ENCODE data around the gene LRP8.

LRP8 gene

GRCh38 chr1:53375440-53375839 lies 47.6 kb upstream of the LRP8 start:
- H3K9ac ChIP-seq (ENCODE audit: low read length), result no peak overlapping the region
- no peak overlapping the region for H2BK5ac ChIP-seq (ENCODE audit: low read depth, low read length, poor library complexity)
- H2BK120ac ChIP-seq (ENCODE audit: insufficient read depth, low read length, poor library complexity), result no peak overlapping the region
- no peaks in the 10 kb centered on the region for H3K79me2 ChIP-seq (ENCODE audit: control insufficient read depth, insufficient read depth, low read length, poor library complexity)
- no peak overlapping the region for H2BK12ac ChIP-seq (ENCODE audit: low read length)
- H4K91ac ChIP-seq (ENCODE audit: low read depth, low read length), result no peak overlapping the region
- no peak overlapping the region for H3K27ac ChIP-seq (ENCODE audit: low read depth, low read length)
- no peak overlapping the region for H3K4ac ChIP-seq (ENCODE audit: low read depth, low read length)
- no peak overlapping the region for H3K4me2 ChIP-seq (ENCODE audit: low read length)
- H3K18ac ChIP-seq (ENCODE audit: low read length), result no peak overlapping the region
- H2AK5ac ChIP-seq (ENCODE audit: low read length), result no peak overlapping the region
- no peak overlapping the region for H4K8ac ChIP-seq (ENCODE audit: low read depth, low read length)
- H3K14ac ChIP-seq (ENCODE audit: low read length), result no peak overlapping the region
- H3K4me1 ChIP-seq (ENCODE audit: control insufficient read depth in 1 of 2, insufficient read depth in 2 of 2, low read length in 2 of 2), result no peaks in the 10 kb centered on the region
- H3K9me3 ChIP-seq (ENCODE audit: insufficient read depth, low read depth, low read length), result peaks cover 1% of the 10 kb centered on the region
- no peaks in the 10 kb centered on the region for H3K27me3 ChIP-seq (ENCODE audit: insufficient read depth, low read length)
- H4K12ac ChIP-seq (ENCODE audit: low read depth, low read length), result no peak overlapping the region
- H3K23ac ChIP-seq (ENCODE audit: low read length), result no peak overlapping the region
- no CpG with 5 or more reads among the region's 13 CpGs for WGBS (ENCODE audit: extremely low coverage, insufficient coverage, insufficient read length)
- no peak overlapping the region for H2AFZ ChIP-seq (ENCODE audit: insufficient read depth, low read length, poor library complexity)
- H3K4me3 ChIP-seq (ENCODE audit: low read depth, low read length), result no peak overlapping the region
- no peaks in the 10 kb centered on the region for H3K36me3 ChIP-seq (ENCODE audit: control insufficient read depth in 1 of 2, insufficient read depth in 2 of 2, low read length in 2 of 2)
- H3K79me1 ChIP-seq (ENCODE audit: low read length), result no peaks in the 10 kb centered on the region
- DNase-seq, result no peak

GRCh38 chr1:53373246-53373645 lies 45.4 kb upstream of the LRP8 start:
- H4K91ac ChIP-seq (ENCODE audit: low read depth, low read length), result no peak overlapping the region
- H3K79me2 ChIP-seq (ENCODE audit: control insufficient read depth, insufficient read depth, low read length, poor library complexity), result no peaks in the 10 kb centered on the region
- no CpG with 5 or more reads among the region's 11 CpGs for WGBS (ENCODE audit: extremely low coverage, insufficient coverage, insufficient read length)
- no peak overlapping the region for H2BK12ac ChIP-seq (ENCODE audit: low read length)
- no peak overlapping the region for H3K23ac ChIP-seq (ENCODE audit: low read length)
- no peaks in the 10 kb centered on the region for H3K36me3 ChIP-seq (ENCODE audit: control insufficient read depth in 1 of 2, insufficient read depth in 2 of 2, low read length in 2 of 2)
- no peaks in the 10 kb centered on the region for H3K79me1 ChIP-seq (ENCODE audit: low read length)
- H3K18ac ChIP-seq (ENCODE audit: low read length), result no peak overlapping the region
- no peak overlapping the region for H3K9ac ChIP-seq (ENCODE audit: low read length)
- H4K8ac ChIP-seq (ENCODE audit: low read depth, low read length), result no peak overlapping the region
- no peak overlapping the region for H2BK120ac ChIP-seq (ENCODE audit: insufficient read depth, low read length, poor library complexity)
- H3K4me3 ChIP-seq (ENCODE audit: low read depth, low read length), result no peak overlapping the region
- H2BK5ac ChIP-seq (ENCODE audit: low read depth, low read length, poor library complexity), result no peak overlapping the region
- peaks cover 1% of the 10 kb centered on the region for H3K9me3 ChIP-seq (ENCODE audit: insufficient read depth, low read depth, low read length)
- H2AK5ac ChIP-seq (ENCODE audit: low read length), result no peak overlapping the region
- no peak overlapping the region for H3K4me2 ChIP-seq (ENCODE audit: low read length)
- H3K14ac ChIP-seq (ENCODE audit: low read length), result no peak overlapping the region
- no peaks in the 10 kb centered on the region for H3K27me3 ChIP-seq (ENCODE audit: insufficient read depth, low read length)
- H3K4me1 ChIP-seq (ENCODE audit: control insufficient read depth in 1 of 2, insufficient read depth in 2 of 2, low read length in 2 of 2), result no peaks in the 10 kb centered on the region
- no peak overlapping the region for H3K4ac ChIP-seq (ENCODE audit: low read depth, low read length)
- DNase-seq, result no peak
- H2AFZ ChIP-seq (ENCODE audit: insufficient read depth, low read length, poor library complexity), result no peak overlapping the region
- no peak overlapping the region for H3K27ac ChIP-seq (ENCODE audit: low read depth, low read length)
- H4K12ac ChIP-seq (ENCODE audit: low read depth, low read length), result no peak overlapping the region

- DNase-seq, result no peak
- Histone ChIP-seq H2AFZ (ENCODE audit: insufficient read depth, low read length, poor library complexity) (no peak overlapping the region), H2AK5ac (ENCODE audit: low read length) (no peak overlapping the region), H2BK120ac (ENCODE audit: insufficient read depth, low read length, poor library complexity) (no peak overlapping the region), H3K79me1 (ENCODE audit: low read length) (no peaks in the 10 kb centered on the region), H3K18ac (ENCODE audit: low read length) (no peak overlapping the region), H3K4me3 (ENCODE audit: low read depth, low read length) (no peak overlapping the region), H3K27me3 (ENCODE audit: insufficient read depth, low read length) (no peaks in the 10 kb centered on the region), H3K4ac (ENCODE audit: low read depth, low read length) (no peak overlapping the region), H4K91ac (ENCODE audit: low read depth, low read length) (no peak overlapping the region), H2BK12ac (ENCODE audit: low read length) (no peak overlapping the region), H3K4me1 (ENCODE audit: control insufficient read depth in 1 of 2, insufficient read depth in 2 of 2, low read length in 2 of 2) (peaks cover 0 to 4% of the 10 kb centered on the region in 2 experiments), H3K23ac (ENCODE audit: low read length) (no peak overlapping the region), H4K12ac (ENCODE audit: low read depth, low read length) (no peak overlapping the region), H3K4me2 (ENCODE audit: low read length) (no peak overlapping the region), H3K9ac (ENCODE audit: low read length) (no peak overlapping the region), H3K14ac (ENCODE audit: low read length) (no peak overlapping the region), H3K79me2 (ENCODE audit: control insufficient read depth, insufficient read depth, low read length, poor library complexity) (no peaks in the 10 kb centered on the region), H4K8ac (ENCODE audit: low read depth, low read length) (no peak overlapping the region), H2BK5ac (ENCODE audit: low read depth, low read length, poor library complexity) (no peak overlapping the region), H3K27ac (ENCODE audit: low read depth, low read length) (no peak overlapping the region), H3K9me3 (ENCODE audit: insufficient read depth, low read depth, low read length) (peaks cover 3% of the 10 kb centered on the region), H3K36me3 (ENCODE audit: control insufficient read depth in 1 of 2, insufficient read depth in 2 of 2, low read length in 2 of 2) (no peaks in the 10 kb centered on the region)
- WGBS (ENCODE audit: extremely low coverage, insufficient coverage, insufficient read length), result no CpG with 5 or more reads among the region's 6 CpGs
Measured at GRCh38 chr1:53372501-53372951, 44.7 kb upstream of the LRP8 start.

GRCh38 chr1:53371851-53372250 lies 44.0 kb upstream of the LRP8 start:
- peaks cover 0 to 4% of the 10 kb centered on the region in 2 experiments for H3K4me1 ChIP-seq (ENCODE audit: control insufficient read depth in 1 of 2, insufficient read depth in 2 of 2, low read length in 2 of 2)
- WGBS (ENCODE audit: extremely low coverage, insufficient coverage, insufficient read length), result no CpG with 5 or more reads among the region's 5 CpGs

More at GRCh38 chr1:53371851-53372250, 44.0 kb upstream of the LRP8 start:
- Histone ChIP-seq H4K8ac (ENCODE audit: low read depth, low read length) (no peak overlapping the region), H3K36me3 (ENCODE audit: control insufficient read depth in 1 of 2, insufficient read depth in 2 of 2, low read length in 2 of 2) (no peaks in the 10 kb centered on the region), H3K27ac (ENCODE audit: low read depth, low read length) (no peak overlapping the region), H3K18ac (ENCODE audit: low read length) (no peak overlapping the region), H3K79me2 (ENCODE audit: control insufficient read depth, insufficient read depth, low read length, poor library complexity) (no peaks in the 10 kb centered on the region), H3K4me2 (ENCODE audit: low read length) (no peak overlapping the region), H3K14ac (ENCODE audit: low read length) (no peak overlapping the region), H3K27me3 (ENCODE audit: insufficient read depth, low read length) (no peaks in the 10 kb centered on the region), H3K4ac (ENCODE audit: low read depth, low read length) (no peak overlapping the region), H2BK5ac (ENCODE audit: low read depth, low read length, poor library complexity) (no peak overlapping the region), H2BK120ac (ENCODE audit: insufficient read depth, low read length, poor library complexity) (no peak overlapping the region), H2AK5ac (ENCODE audit: low read length) (no peak overlapping the region), H2AFZ (ENCODE audit: insufficient read depth, low read length, poor library complexity) (no peak overlapping the region), H3K9ac (ENCODE audit: low read length) (no peak overlapping the region), H3K79me1 (ENCODE audit: low read length) (no peaks in the 10 kb centered on the region), H2BK12ac (ENCODE audit: low read length) (no peak overlapping the region), H3K4me3 (ENCODE audit: low read depth, low read length) (no peak overlapping the region), H4K12ac (ENCODE audit: low read depth, low read length) (no peak overlapping the region), H3K9me3 (ENCODE audit: insufficient read depth, low read depth, low read length) (peaks cover 3% of the 10 kb centered on the region), H3K23ac (ENCODE audit: low read length) (no peak overlapping the region), H4K91ac (ENCODE audit: low read depth, low read length) (no peak overlapping the region)
- DNase-seq, result no peak
